Activated T-helper 9 cell treated with anti-CD3 and anti-CD28 coated beads, Interleukin-2, amount 50 U/mL, for 16 hours (primary cell): ENCODE measurements around the gene QPRT.
A peak's percentile ranks its signal among the peaks of the same experiment; 100 is the strongest.
"Not testable (repeated sequence)": the region's sequence is repeated elsewhere in the genome, so short reads cannot be mapped to it uniquely, and the experiment has no call there.

Experiments used
- DNase-seq: peaks from one replicate; pipeline ENCODE4 v3.0.0-alpha.2; 2020; ENCODE audit warnings: low read depth

QPRT gene

GRCh38 chr16:29678691-29679267 lies at the start of gene QPRT:
Gene QPRT, plus strand, starts transcription at chr16:29679180. Its CDS starts 18 bp downstream, at chr16:29679198.
- DNase-seq = no peak

DNA sequence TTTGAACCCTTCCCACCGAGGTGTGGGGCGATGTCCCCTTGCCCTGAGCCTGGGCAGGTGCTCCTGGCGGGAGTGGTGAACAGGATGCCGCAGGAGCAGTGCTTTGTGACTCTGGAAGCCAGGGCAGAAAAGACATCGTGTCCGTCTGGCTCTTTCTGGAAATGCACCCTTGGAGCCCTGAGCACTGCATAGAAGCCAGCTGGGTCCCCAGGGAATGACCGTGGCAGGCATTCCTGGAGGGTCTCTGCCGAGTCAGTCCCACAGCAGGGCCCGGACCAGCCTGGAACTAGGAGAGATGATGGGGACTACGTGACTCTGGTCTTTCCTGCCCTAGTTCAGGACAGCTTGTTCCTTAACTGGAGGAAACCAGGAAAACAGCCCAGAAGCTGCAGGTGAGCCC lies 49.7 kb upstream of the QPRT start:
- not testable (repeated sequence) for DNase-seq

DNA sequence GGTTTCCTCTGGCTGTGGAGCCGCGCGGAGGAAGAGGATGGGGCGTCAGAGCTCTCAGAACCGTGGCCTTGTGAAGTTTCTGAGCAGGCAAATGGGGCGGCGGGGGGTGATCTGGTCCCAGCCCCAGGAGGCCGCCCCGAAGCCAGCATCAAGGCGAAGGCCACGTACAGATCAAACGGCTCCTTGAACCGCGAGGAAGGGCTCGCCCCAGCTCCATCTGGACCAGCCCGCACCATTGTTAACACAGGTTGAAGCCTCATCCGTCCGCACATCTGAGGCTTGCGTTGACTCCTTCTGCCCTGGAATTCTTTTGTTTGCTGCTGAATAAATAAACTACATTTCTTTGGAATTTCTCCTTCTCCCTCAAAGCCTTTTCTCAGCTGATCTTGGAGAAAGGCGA lies 47.3 kb upstream of the QPRT start:
- DNase-seq = not testable (repeated sequence)

DNA sequence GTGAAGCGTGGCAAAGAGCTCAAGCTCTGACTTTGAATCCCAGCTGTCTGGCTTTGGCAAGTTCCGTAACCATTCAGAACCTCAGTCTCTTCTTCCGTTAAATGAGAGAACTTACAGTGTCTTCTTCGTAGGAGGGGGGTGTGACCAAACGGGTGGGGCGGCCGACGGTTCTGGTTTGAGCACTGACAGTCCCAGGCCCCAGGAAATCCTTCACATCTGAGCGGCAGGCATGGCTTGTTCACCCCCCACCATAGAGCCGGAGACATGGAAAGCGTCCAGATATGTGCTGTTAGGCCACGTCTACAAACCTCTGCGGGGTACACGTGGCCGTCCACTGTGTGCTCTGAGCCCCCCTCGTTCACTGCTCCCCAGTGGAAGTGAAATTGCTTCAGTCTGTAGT lies 43.1 kb upstream of the QPRT start:
- DNase-seq = not testable (repeated sequence)

- not testable (repeated sequence) for DNase-seq
Measured at GRCh38 chr16:29636368-29636767, 42.6 kb upstream of the QPRT start.

- DNase-seq = not testable (repeated sequence)
Measured at GRCh38 chr16:29638751-29639150, 40.2 kb upstream of the QPRT start.

GRCh38 chr16:29641561-29641960 lies 37.4 kb upstream of the QPRT start:
- DNase-seq = no peak

DNA sequence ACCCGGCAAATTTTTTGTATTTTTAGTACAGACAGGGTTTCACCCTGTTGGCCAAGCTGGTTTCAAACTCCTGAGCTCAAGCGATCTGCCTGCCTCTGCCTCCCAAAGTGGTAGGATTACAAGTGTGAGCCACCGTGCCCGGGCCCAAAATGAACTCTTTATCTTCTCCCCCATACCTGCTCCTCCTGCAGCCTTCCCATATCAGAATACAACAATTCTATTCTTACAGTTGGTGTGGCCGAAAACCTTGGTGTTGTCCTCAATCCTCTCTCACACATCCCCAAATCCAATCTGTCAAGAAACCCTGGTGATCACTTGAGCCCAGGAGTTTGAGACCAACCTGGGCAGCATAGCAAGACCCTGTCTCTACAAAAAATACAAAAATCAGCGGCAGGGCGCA lies 35.4 kb upstream of the QPRT start:
- no peak for DNase-seq

GRCh38 chr16:29644338-29644857 lies 34.6 kb upstream of the QPRT start:
- no peak for DNase-seq

- no peak for DNase-seq
Measured at GRCh38 chr16:29644973-29645693, 33.8 kb upstream of the QPRT start.

GRCh38 chr16:29645694-29646187 lies 33.2 kb upstream of the QPRT start:
- no peak for DNase-seq

DNA sequence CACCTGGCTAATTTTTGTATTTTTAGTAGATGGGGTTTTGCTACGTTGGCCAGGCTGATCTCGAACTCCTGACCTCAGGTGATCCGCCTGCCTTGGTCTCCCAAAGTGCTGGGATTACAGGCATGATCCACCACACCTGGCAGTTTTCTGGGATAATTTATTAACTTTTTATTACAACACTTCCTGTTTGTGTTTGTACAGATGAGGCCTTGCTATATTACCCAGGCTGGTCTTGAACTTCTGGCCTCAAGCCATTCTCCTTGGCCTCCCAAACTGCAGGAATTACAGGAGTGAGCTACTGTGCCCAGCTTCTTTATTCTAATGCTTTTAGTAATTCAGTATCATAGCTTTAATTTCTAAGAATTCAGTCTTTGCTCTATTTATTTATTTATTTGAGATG lies 32.0 kb upstream of the QPRT start:
- DNase-seq = no peak

- no peak for DNase-seq
Measured at GRCh38 chr16:29649588-29650494, 29.1 kb upstream of the QPRT start.

- DNase-seq = no peak
Measured at GRCh38 chr16:29650771-29651170, 28.2 kb upstream of the QPRT start.

DNA sequence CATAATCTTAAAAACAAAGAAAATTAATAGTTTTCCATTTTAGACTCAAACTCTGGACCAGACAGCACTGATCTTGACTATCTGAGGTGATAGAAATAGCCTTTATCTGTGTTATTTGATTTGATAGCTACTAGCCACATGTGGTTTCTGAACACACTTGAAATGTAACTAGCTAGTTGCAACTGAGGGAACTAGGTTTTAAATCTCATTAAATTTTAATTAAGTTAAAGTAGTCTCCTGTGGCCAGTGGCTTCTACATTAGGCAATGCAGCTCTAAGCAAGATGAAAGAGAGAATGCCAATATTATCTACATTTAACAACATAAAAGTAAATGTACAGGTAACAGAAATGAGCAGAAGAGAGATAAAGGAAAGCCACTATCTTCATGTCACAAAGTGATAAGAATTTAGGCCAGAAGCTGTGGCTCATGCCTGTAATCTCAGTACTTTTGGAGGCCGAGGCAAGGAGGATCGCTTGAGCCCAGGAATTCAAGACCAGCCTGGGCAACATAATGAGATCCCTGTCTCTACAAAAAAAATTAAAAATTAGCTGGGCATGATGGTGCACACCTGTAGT lies 27.1 kb upstream of the QPRT start:
- no peak for DNase-seq

GRCh38 chr16:29653471-29653870 lies 25.5 kb upstream of the QPRT start:
- DNase-seq = no peak

GRCh38 chr16:29653890-29654289 lies 25.1 kb upstream of the QPRT start:
- not testable (repeated sequence) for DNase-seq

- no peak for DNase-seq
Measured at GRCh38 chr16:29656688-29657523, 22.1 kb upstream of the QPRT start.

- no peak for DNase-seq
Measured at GRCh38 chr16:29658705-29659104, 20.3 kb upstream of the QPRT start.

DNA sequence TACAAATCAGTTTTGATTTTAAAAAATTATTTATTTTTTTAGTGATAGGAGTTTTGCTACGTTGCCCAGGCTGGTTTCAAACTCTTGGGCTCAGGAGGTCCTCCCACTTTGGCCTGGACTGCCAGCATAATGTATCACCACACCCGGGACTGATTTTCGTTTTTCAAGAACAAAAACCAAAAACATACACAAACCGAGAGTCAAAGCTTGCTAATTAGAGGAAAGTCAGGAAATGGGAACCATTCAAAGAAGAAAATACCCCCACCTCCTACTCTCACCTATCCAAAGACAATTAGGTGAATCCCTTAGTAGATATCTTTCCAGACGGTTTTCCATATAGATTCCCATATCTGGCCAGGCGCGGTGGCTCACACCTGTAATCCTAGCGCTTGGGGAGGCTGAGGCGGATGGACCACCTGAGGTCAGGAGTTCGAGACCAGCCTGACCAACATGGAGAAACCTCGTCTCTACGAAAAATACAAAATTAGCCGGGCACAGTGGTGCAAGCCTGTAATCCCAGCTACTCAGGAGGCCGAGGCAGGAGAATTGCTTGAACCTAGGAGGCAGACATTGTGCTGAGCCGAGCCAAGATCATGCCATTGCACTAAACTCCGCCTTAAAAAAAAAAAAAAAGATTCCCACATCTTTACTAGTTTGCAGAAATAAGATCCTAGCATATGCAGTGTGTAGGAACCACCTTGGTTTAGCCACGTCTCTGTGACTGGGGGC lies 16.8 kb upstream of the QPRT start:
- no peak for DNase-seq

- DNase-seq = peak; percentile 25
Measured at GRCh38 chr16:29662729-29663015, 16.3 kb upstream of the QPRT start.
